Regular cardiac myocyte (primary cell): Measurements from ENCODE around the gene NT5E. TPM values are rescaled to one million over a fixed set of nuclear protein-coding genes. Genes with fewer than 3 reads are reported as not detected.

ENCODE experiments used
- total RNA-seq: library from RNA; depleted of rRNA; stranded (reverse); fragments of >200 nt; gene quantifications from 2 replicates; pipeline ENCODE4 v1.2.3, GENCODE V29; 2014

Gene NT5E
- 306 and 439 TPM in 2 replicates for total RNA-seq

DNA sequence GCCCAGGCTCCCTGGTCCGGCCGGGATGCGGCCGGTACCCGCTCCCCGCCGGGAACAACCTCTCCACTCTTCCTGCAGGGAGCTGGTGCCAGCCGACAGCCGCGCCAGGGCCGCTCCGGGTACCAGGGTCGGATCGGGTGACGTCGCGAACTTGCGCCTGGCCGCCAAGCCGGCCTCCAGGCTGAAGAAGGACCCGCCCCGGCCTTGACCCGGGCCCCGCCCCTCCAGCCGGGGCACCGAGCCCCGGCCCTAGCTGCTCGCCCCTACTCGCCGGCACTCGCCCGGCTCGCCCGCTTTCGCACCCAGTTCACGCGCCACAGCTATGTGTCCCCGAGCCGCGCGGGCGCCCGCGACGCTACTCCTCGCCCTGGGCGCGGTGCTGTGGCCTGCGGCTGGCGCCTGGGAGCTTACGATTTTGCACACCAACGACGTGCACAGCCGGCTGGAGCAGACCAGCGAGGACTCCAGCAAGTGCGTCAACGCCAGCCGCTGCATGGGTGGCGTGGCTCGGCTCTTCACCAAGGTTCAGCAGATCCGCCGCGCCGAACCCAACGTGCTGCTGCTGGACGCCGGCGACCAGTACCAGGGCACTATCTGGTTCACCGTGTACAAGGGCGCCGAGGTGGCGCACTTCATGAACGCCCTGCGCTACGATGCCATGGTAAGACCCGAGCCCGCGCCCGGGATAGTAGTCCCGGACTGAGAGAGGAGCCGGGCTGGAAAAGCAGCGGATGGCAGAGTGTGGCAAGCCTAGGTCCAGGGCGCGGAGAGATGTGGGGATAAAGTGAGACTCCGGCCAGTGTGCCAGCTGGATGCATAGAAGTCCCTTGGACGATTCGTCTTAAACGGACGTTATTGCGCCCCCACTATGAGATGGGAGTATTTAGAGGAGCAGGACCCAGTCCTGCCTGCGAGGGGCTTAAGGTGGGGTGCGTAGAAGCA is at the start of gene NT5E:
TSS of gene NT5E (plus strand) at position 266 of the 942 bp plus-strand sequence. CDS start at position 323, 57 bp downstream.

Other genes with a start within 250 kb of the NT5E start
- gene SNX14, start 143.8 kb downstream of the NT5E start, total RNA-seq: 99.3 and 151 TPM in 2 replicates
- gene SYNCRIP, start 192.8 kb downstream of the NT5E start, total RNA-seq: 42.8 and 91.6 TPM in 2 replicates